ENCODE data around the gene CCDC116.
"Not testable (repeated sequence)": the region's sequence is repeated elsewhere in the genome, so short reads cannot be mapped to it uniquely, and the experiment has no call there.

DNA sequence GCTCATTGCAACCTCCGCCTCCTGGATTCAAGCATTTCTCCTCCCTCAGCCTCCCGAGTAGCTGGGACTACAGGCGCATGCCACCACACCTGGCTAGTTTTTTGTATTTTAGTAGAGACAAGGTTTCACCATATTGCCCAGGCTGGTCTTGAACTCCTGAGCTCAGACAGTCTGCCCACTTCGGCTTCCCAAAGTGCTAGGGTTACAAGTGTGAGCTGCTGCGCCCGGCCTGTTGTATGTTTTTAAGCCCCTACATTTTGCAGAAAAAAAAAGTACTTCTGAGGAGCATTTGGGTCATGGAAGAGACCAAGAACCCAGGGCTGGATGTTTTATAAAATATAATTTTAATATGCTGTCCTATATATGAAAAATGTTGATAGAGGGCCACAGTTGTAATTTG is 15.2 kb upstream of the CCDC116 start:
- TF ChIP-seq EZH2 (IDR thresholded peaks at IDR 0.05; ENCODE audit: insufficient read depth, poor library complexity, severe bottlenecking); EZH2phosphoT487 (IDR thresholded peaks at IDR 0.05; ENCODE audit: insufficient read depth, low read depth): not testable (repeated sequence)
